Measurements from ENCODE around the gene ENTPD6. TPM values are rescaled to one million over a fixed set of nuclear protein-coding genes. Genes with fewer than 3 reads are reported as not detected.

Gene ENTPD6
- total and polyA plus RNA-seq, 2 experiments from 2014 or later: 32.9 to 50.4 TPM

- DNase-seq: no peak
- in situ Hi-C loops (cut with MboI): loop anchor here (10.0 kb wide), 1 partner anchor 62 kb away; no protein-coding TSS in a partner anchor
These were observed 8.3 kb upstream of the ENTPD6 start for GRCh38 chr20:25187220-25187619.

GRCh38 chr20:25187635-25188034 is 7.9 kb upstream of the ENTPD6 start:
- no peaks in the 10 kb centered on the region for H3K9me2 ChIP-seq (ENCODE audit: insufficient read depth)
- H3K4me1 ChIP-seq (ENCODE audit: insufficient read depth): no peaks in the 10 kb centered on the region
- no peak overlapping the region for H3K4me3 ChIP-seq
- no peaks in the 10 kb centered on the region for H4K20me1 ChIP-seq (ENCODE audit: insufficient read depth)
- H3K27ac ChIP-seq: no peak overlapping the region
- no peak overlapping the region for H3K9ac ChIP-seq
- H3K4me2 ChIP-seq (ENCODE audit: unreplicated experiment): no peak overlapping the region
- no peaks in the 10 kb centered on the region for H3K36me3 ChIP-seq (ENCODE audit: low read depth)
- TF ChIP-seq EZH2 (IDR thresholded peaks at IDR 0.05; ENCODE audit: insufficient read depth, poor library complexity, severe bottlenecking) (no peak), EZH2phosphoT487 (IDR thresholded peaks at IDR 0.05; ENCODE audit: insufficient read depth, low read depth) (no peak)
- no peak for DNase-seq
- in situ Hi-C loops (cut with MboI): loop anchor here (10.0 kb wide), 1 partner anchor 63 kb away; no protein-coding TSS in a partner anchor
- 62 to 75% methylated on average over 7 of the region's 7 CpGs for WGBS, 2 experiments (ENCODE audit: low coverage in 1 of 2, low lambda C conversion rate in 2 of 2, missing lambda C conversion rate in 2 of 2)
- no peaks in the 10 kb centered on the region for H3K9me3 ChIP-seq (ENCODE audit: low read depth)
- peaks cover 46% of the 10 kb centered on the region for H3K27me3 ChIP-seq (replicated peaks; ENCODE audit: insufficient read depth)
- no peaks in the 10 kb centered on the region for H3F3A ChIP-seq (ENCODE audit: insufficient read depth)
- H3K79me2 ChIP-seq (ENCODE audit: insufficient read depth): no peaks in the 10 kb centered on the region
- H2AFZ ChIP-seq: no peak overlapping the region

More at GRCh38 chr20:25187220-25187619, 8.3 kb upstream of the ENTPD6 start:
- no peak overlapping the region for H3K27ac ChIP-seq
- H3K79me2 ChIP-seq (ENCODE audit: insufficient read depth): no peaks in the 10 kb centered on the region
- H3K27me3 ChIP-seq (replicated peaks; ENCODE audit: insufficient read depth): peaks cover 46% of the 10 kb centered on the region
- no peaks in the 10 kb centered on the region for H3K36me3 ChIP-seq (ENCODE audit: low read depth)
- no peaks in the 10 kb centered on the region for H3K9me2 ChIP-seq (ENCODE audit: insufficient read depth)
- H3K4me2 ChIP-seq (ENCODE audit: unreplicated experiment): no peak overlapping the region
- H3K9ac ChIP-seq: no peak overlapping the region
- no peak for TF ChIP-seq EZH2phosphoT487 (IDR thresholded peaks at IDR 0.05; ENCODE audit: insufficient read depth, low read depth)
- TF ChIP-seq EZH2 (IDR thresholded peaks at IDR 0.05; ENCODE audit: insufficient read depth, poor library complexity, severe bottlenecking): no peak
- 75 to 81% methylated on average over 3 of the region's 3 CpGs for WGBS, 2 experiments (ENCODE audit: low coverage in 1 of 2, low lambda C conversion rate in 2 of 2, missing lambda C conversion rate in 2 of 2)
- H3F3A ChIP-seq (ENCODE audit: insufficient read depth): no peaks in the 10 kb centered on the region
- H4K20me1 ChIP-seq (ENCODE audit: insufficient read depth): no peaks in the 10 kb centered on the region
- H3K9me3 ChIP-seq (ENCODE audit: low read depth): no peaks in the 10 kb centered on the region
- no peak overlapping the region for H2AFZ ChIP-seq
- H3K4me1 ChIP-seq (ENCODE audit: insufficient read depth): no peaks in the 10 kb centered on the region
- H3K4me3 ChIP-seq: no peak overlapping the region

- no peaks in the 10 kb centered on the region for H3K79me2 ChIP-seq (ENCODE audit: insufficient read depth)
- no peaks in the 10 kb centered on the region for H4K20me1 ChIP-seq (ENCODE audit: insufficient read depth)
These were observed 7.3 kb upstream of the ENTPD6 start for GRCh38 chr20:25188218-25188617.

GRCh38 chr20:25191051-25191450 is 4.5 kb upstream of the ENTPD6 start:
- H3K9ac ChIP-seq: no peak overlapping the region
- H3K79me2 ChIP-seq (ENCODE audit: insufficient read depth): peaks cover 4% of the 10 kb centered on the region
- in situ Hi-C loops (cut with MboI): no loop called here
- no peak for DNase-seq
- TF ChIP-seq EZH2phosphoT487 (IDR thresholded peaks at IDR 0.05; ENCODE audit: insufficient read depth, low read depth): no peak
- no peak for TF ChIP-seq EZH2 (IDR thresholded peaks at IDR 0.05; ENCODE audit: insufficient read depth, poor library complexity, severe bottlenecking)
- H3K4me1 ChIP-seq (ENCODE audit: insufficient read depth): no peaks in the 10 kb centered on the region
- peaks cover 19% of the 10 kb centered on the region for H3K27me3 ChIP-seq (replicated peaks; ENCODE audit: insufficient read depth)
- no peaks in the 10 kb centered on the region for H3K36me3 ChIP-seq (ENCODE audit: low read depth)
- H3F3A ChIP-seq (ENCODE audit: insufficient read depth): peaks cover 4% of the 10 kb centered on the region; the same call in 1 of the 2 replicates
- no peaks in the 10 kb centered on the region for H3K9me2 ChIP-seq (ENCODE audit: insufficient read depth)
- no peak overlapping the region for H3K4me2 ChIP-seq (ENCODE audit: unreplicated experiment)
- no peak overlapping the region for H3K27ac ChIP-seq
- H2AFZ ChIP-seq: no peak overlapping the region
- H4K20me1 ChIP-seq (ENCODE audit: insufficient read depth): no peaks in the 10 kb centered on the region
- 41 to 87% methylated on average over 1 of the region's 1 CpG for WGBS, 2 experiments (ENCODE audit: low coverage in 1 of 2, low lambda C conversion rate in 2 of 2, missing lambda C conversion rate in 2 of 2)
- H3K9me3 ChIP-seq (ENCODE audit: low read depth): no peaks in the 10 kb centered on the region
- no peak overlapping the region for H3K4me3 ChIP-seq

More at GRCh38 chr20:25188218-25188617, 7.3 kb upstream of the ENTPD6 start:
- Histone ChIP-seq H3K27ac (no peak overlapping the region), H3K36me3 (ENCODE audit: low read depth) (no peaks in the 10 kb centered on the region), H3F3A (ENCODE audit: insufficient read depth) (no peaks in the 10 kb centered on the region), H3K4me2 (ENCODE audit: unreplicated experiment) (no peak overlapping the region), H3K4me3 (no peak overlapping the region), H3K9me2 (ENCODE audit: insufficient read depth) (no peaks in the 10 kb centered on the region), H3K27me3 (replicated peaks; ENCODE audit: insufficient read depth) (peaks cover 46% of the 10 kb centered on the region), H3K9me3 (ENCODE audit: low read depth) (no peaks in the 10 kb centered on the region), H3K9ac (no peak overlapping the region), H3K4me1 (ENCODE audit: insufficient read depth) (no peaks in the 10 kb centered on the region), H2AFZ (no peak overlapping the region)
- WGBS, 2 experiments (ENCODE audit: low coverage in 1 of 2, low lambda C conversion rate in 2 of 2, missing lambda C conversion rate in 2 of 2): 10 to 17% methylated on average over 1 of the region's 1 CpG
- in situ Hi-C loops (cut with MboI): loop anchor here (10.0 kb wide), 1 partner anchor 63 kb away; no protein-coding TSS in a partner anchor
- TF ChIP-seq EZH2phosphoT487 (IDR thresholded peaks at IDR 0.05; ENCODE audit: insufficient read depth, low read depth): no peak
- no peak for TF ChIP-seq EZH2 (IDR thresholded peaks at IDR 0.05; ENCODE audit: insufficient read depth, poor library complexity, severe bottlenecking)
- DNase-seq: no peak
